Stomach (tissue), 4 donors: Measurements from ENCODE around the gene ROS1.

ENCODE experiments used
- CTCF ChIP-seq, 7 experiments: fragments of 450-650 bp in 4 of 7; fragments of 200-600 bp in 3 of 7; sonication (generic) in 3 of 7; IDR thresholded peaks; one replicate each; pipeline ENCODE4 v1.5.1; 2016 to 2019; ENCODE audit warnings: antibody characterized with exemption in 7 of 7, control low read depth in 2 of 7, mild to moderate bottlenecking in 1 of 7
- EP300 ChIP-seq: sonication (generic); formaldehyde crosslinking; IDR thresholded peaks from one replicate; pipeline ENCODE4 v1.6.1; 2017; ENCODE audit warnings: antibody characterized with exemption
- POLR2A ChIP-seq, 4 donors: fragments of 450-650 bp; IDR thresholded peaks; one replicate each; pipeline ENCODE4 v1.6.1; 2016; ENCODE audit warnings: antibody characterized with exemption in 4 of 4, control low read depth in 2 of 4, mild to moderate bottlenecking in 1 of 4, moderate library complexity in 1 of 4
- POLR2AphosphoS5 ChIP-seq, 3 donors: sonication (generic); formaldehyde crosslinking; IDR thresholded peaks; one replicate each; pipeline ENCODE4 v1.6.1; 2016; ENCODE audit warnings: antibody characterized with exemption in 3 of 3

- no peak for TF ChIP-seq CTCF (IDR thresholded peaks at IDR 0.05)
- TF ChIP-seq POLR2AphosphoS5 (IDR thresholded peaks at IDR 0.05) = no peak
- no peak for TF ChIP-seq POLR2A (IDR thresholded peaks at IDR 0.05)
- TF ChIP-seq EP300 = no peak
These were observed 25.9 kb upstream of the ROS1 start for GRCh38 chr6:117451671-117452070.
